WTC11 (cell line): ENCODE results near the gene TMEM215. TPM values are rescaled to one million over a fixed set of nuclear protein-coding genes. Genes with fewer than 3 reads are reported as not detected.

ENCODE experiments used
- ATAC-seq: fragments of 200-7000 bp; cut with Tn5 transposase; 2 replicates; pipeline ENCODE4 v1.10.0; 2021; ENCODE audit warnings: mild to moderate bottlenecking, moderate library complexity
- CTCF ChIA-PET: fragments of 300-600 bp; sonication (Branson Sonifier 250); formaldehyde crosslinking; loops from one replicate; lab custom pipeline; 2021; ENCODE audit warnings: antibody characterized with exemption; lab: Charles Lee
- POLR2A ChIA-PET: fragments of 350-600 bp; sonication (Branson Sonifier 250); formaldehyde crosslinking; loops from one replicate; lab custom pipeline; 2021; ENCODE audit warnings: antibody characterized with exemption; lab: Charles Lee
- DNase-seq: peaks from one replicate; pipeline ENCODE4 v3.0.0; 2021; ENCODE audit warnings: low spot score
- H3K27ac Mint-ChIP-seq: 2 replicates; pipeline ENCODE4 v1.8.0; 2021; ENCODE audit warnings: mixed read lengths
- H3K27me3 Mint-ChIP-seq: 2 replicates; pipeline ENCODE4 v1.8.0; 2021; ENCODE audit warnings: low read depth, mild to moderate bottlenecking, moderate library complexity, mixed read lengths
- H3K36me3 Mint-ChIP-seq: 2 replicates; pipeline ENCODE4 v1.8.0; 2021; ENCODE audit warnings: mixed read lengths
- H3K4me1 Mint-ChIP-seq: 2 replicates; pipeline ENCODE4 v1.8.0; 2022; ENCODE audit warnings: mixed read lengths
- H3K4me3 Mint-ChIP-seq: 2 replicates; pipeline ENCODE4 v1.8.0; 2021; ENCODE audit warnings: mild to moderate bottlenecking, moderate library complexity, mixed read lengths
- H3K9me3 Mint-ChIP-seq: 2 replicates; pipeline ENCODE4 v1.8.0; 2021; ENCODE audit warnings: mixed read lengths
- AR ChIP-seq: fragments of 250-450 bp; sonication (Bioruptor Pico); IDR thresholded peaks from 2 replicates; pipeline ENCODE4 v1.9.0; 2021; ENCODE audit warnings: mild to moderate bottlenecking
- CDX4 ChIP-seq: fragments of 250-450 bp; sonication (Bioruptor Pico); IDR thresholded peaks from 2 replicates; pipeline ENCODE4 v1.9.0; 2021; ENCODE audit warnings: moderate library complexity, mild to moderate bottlenecking, inconsistent platforms, borderline replicate concordance
- E2F4 ChIP-seq: sonication (generic); formaldehyde crosslinking; IDR thresholded peaks from 2 replicates; pipeline ENCODE4 v1.8.1; 2022; ENCODE audit warnings: low read depth, mild to moderate bottlenecking, moderate library complexity, missing genetic modification reagents, borderline replicate concordance
- ELF4 ChIP-seq: sonication (generic); formaldehyde crosslinking; IDR thresholded peaks from 2 replicates; pipeline ENCODE4 v1.8.1; 2022; ENCODE audit warnings: low read depth, mild to moderate bottlenecking, moderate library complexity, missing genetic modification reagents
- EMX1 ChIP-seq: fragments of 250-450 bp; sonication (Bioruptor Pico); IDR thresholded peaks from 2 replicates; pipeline ENCODE4 v1.8.0; 2021; ENCODE audit warnings: mild to moderate bottlenecking
- ETV6 ChIP-seq: sonication (generic); formaldehyde crosslinking; IDR thresholded peaks from 2 replicates; pipeline ENCODE4 v1.8.1; 2022; ENCODE audit warnings: mild to moderate bottlenecking, missing genetic modification reagents
- FOXJ3 ChIP-seq: sonication (generic); formaldehyde crosslinking; IDR thresholded peaks from 2 replicates; pipeline ENCODE4 v1.9.0; 2021; ENCODE audit warnings: missing genetic modification reagents, mild to moderate bottlenecking, borderline replicate concordance
- IRF1 ChIP-seq: sonication (generic); formaldehyde crosslinking; IDR thresholded peaks from 2 replicates; pipeline ENCODE4 v1.8.0; 2023; ENCODE audit warnings: missing genetic modification reagents
- MLX ChIP-seq: sonication (generic); formaldehyde crosslinking; IDR thresholded peaks from 2 replicates; pipeline ENCODE4 v1.8.1; 2023; ENCODE audit warnings: mild to moderate bottlenecking, missing genetic modification reagents, moderate library complexity
- MXD4 ChIP-seq: fragments of 250-450 bp; sonication (Bioruptor Pico); IDR thresholded peaks from 2 replicates; pipeline ENCODE4 v1.8.0; 2021; ENCODE audit warnings: mild to moderate bottlenecking, moderate library complexity, borderline replicate concordance
- RORB ChIP-seq: fragments of 250-450 bp; sonication (Bioruptor Pico); IDR thresholded peaks from 2 replicates; pipeline ENCODE4 v1.9.0; 2021; ENCODE audit warnings: mild to moderate bottlenecking
- SMAD3 ChIP-seq: sonication (generic); formaldehyde crosslinking; IDR thresholded peaks from 2 replicates; pipeline ENCODE4 v1.8.0; 2022; ENCODE audit warnings: missing genetic modification reagents, mild to moderate bottlenecking, borderline replicate concordance
- TP53 ChIP-seq: sonication (generic); formaldehyde crosslinking; IDR thresholded peaks from 2 replicates; pipeline ENCODE4 v1.8.1; 2023; ENCODE audit warnings: mild to moderate bottlenecking, missing genetic modification reagents
- ZBTB43 ChIP-seq: sonication (generic); formaldehyde crosslinking; IDR thresholded peaks from 2 replicates; pipeline ENCODE4 v1.8.1; 2023; ENCODE audit warnings: mild to moderate bottlenecking, missing genetic modification reagents
- ZNF232 ChIP-seq: sonication (generic); formaldehyde crosslinking; IDR thresholded peaks from 2 replicates; pipeline ENCODE4 v1.8.0; 2022; ENCODE audit warnings: mild to moderate bottlenecking, missing genetic modification reagents
- ZNF425 ChIP-seq: fragments of 250-450 bp; sonication (Bioruptor Pico); conservative IDR thresholded peaks from 2 replicates; pipeline ENCODE4 v1.9.0; 2021; ENCODE audit warnings: mild to moderate bottlenecking
- total RNA-seq: library from RNA; stranded (reverse); gene quantifications from 3 replicates; pipeline ENCODE4 v1.2.3, GENCODE V29; 2021
- TF ChIP-seq, protein P1 (sequence below): sonication (generic); formaldehyde crosslinking; IDR thresholded peaks from 2 replicates; pipeline ENCODE4 v1.8.0; 2022; ENCODE audit warnings: mild to moderate bottlenecking, missing genetic modification reagents
- TF ChIP-seq, protein P2 (sequence below): fragments of 250-450 bp; sonication (Bioruptor Pico); IDR thresholded peaks from 2 replicates; pipeline ENCODE4 v2.1.2; 2022; ENCODE audit warnings: mild to moderate bottlenecking, moderate library complexity
- TF ChIP-seq, protein P3 (sequence below): sonication (generic); formaldehyde crosslinking; IDR thresholded peaks from 2 replicates; pipeline ENCODE4 v1.8.1; 2022; ENCODE audit warnings: mild to moderate bottlenecking, moderate library complexity, missing genetic modification reagents

Gene TMEM215
- total RNA-seq, 1 experiment from 2014 or later = 0.31 TPM

GRCh38 chr9:32811246-32811645 lies 27.9 kb downstream of the TMEM215 start:
- ATAC-seq = no peak
- Mint-ChIP-seq H3K36me3 (peaks cover 20% of the 10 kb centered on the region), H3K4me1 (no peaks in the 10 kb centered on the region), H3K9me3 (peaks cover 41% of the 10 kb centered on the region), H3K4me3 (no peak overlapping the region), H3K27me3 (no peaks in the 10 kb centered on the region; the same call in 1 of the 2 replicates), H3K27ac (no peak overlapping the region)
- TF ChIP-seq ETV6 (CRISPR knock-in tag) (no peak), RORB (CRISPR knock-in tag) (no peak), ELF4 (CRISPR knock-in tag) (no peak), IRF1 (CRISPR knock-in tag) (no peak), CDX4 (CRISPR knock-in tag) (no peak), ZNF232 (CRISPR knock-in tag) (no peak), TP53 (CRISPR knock-in tag) (no peak), MXD4 (no peak), ZBTB43 (no peak), AR (CRISPR knock-in tag) (no peak), E2F4 (no peak)
- TF ChIP-seq, protein P1, sequence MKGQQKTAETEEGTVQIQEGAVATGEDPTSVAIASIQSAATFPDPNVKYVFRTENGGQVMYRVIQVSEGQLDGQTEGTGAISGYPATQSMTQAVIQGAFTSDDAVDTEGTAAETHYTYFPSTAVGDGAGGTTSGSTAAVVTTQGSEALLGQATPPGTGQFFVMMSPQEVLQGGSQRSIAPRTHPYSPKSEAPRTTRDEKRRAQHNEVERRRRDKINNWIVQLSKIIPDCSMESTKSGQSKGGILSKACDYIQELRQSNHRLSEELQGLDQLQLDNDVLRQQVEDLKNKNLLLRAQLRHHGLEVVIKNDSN (CRISPR knock-in tag) = no peak
- TF ChIP-seq, protein P2, sequence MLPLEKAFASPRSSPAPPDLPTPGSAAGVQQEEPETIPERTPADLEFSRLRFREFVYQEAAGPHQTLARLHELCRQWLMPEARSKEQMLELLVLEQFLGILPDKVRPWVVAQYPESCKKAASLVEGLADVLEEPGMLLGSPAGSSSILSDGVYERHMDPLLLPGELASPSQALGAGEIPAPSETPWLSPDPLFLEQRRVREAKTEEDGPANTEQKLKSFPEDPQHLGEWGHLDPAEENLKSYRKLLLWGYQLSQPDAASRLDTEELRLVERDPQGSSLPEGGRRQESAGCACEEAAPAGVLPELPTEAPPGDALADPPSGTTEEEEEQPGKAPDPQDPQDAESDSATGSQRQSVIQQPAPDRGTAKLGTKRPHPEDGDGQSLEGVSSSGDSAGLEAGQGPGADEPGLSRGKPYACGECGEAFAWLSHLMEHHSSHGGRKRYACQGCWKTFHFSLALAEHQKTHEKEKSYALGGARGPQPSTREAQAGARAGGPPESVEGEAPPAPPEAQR (CRISPR knock-in tag) = no peak
- POLR2A ChIA-PET = no interaction called here
- DNase-seq = no peak
- CTCF ChIA-PET = no interaction called here

DNA sequence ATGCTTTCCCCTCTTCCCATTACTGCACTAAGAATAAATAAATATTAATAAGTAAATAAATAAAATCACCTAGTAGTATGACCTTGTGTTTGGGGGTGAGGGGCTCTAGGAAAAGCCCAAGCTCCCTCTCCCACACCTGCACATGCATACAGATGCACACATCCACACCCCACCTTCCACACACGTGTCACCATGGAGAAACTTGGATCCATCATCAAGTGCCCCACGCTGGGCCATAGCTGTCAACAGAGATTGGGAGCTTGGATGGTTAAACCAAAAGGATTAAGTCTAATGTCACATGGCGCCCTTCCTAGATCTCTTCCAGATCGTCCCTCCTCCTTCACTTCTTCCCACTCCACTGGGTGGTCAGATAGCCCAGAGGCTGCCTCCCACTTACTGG lies 37.0 kb downstream of the TMEM215 start:
- Mint-ChIP-seq H3K36me3 (no peaks in the 10 kb centered on the region), H3K27ac (no peak overlapping the region), H3K4me3 (no peak overlapping the region), H3K4me1 (peaks cover 4% of the 10 kb centered on the region; the same call in 1 of the 2 replicates), H3K9me3 (no peaks in the 10 kb centered on the region), H3K27me3 (no peaks in the 10 kb centered on the region; the same call in 1 of the 2 replicates)
- POLR2A ChIA-PET = no interaction called here
- CTCF ChIA-PET = no interaction called here
- DNase-seq (no peak), ATAC-seq (no peak)
- no peak for TF ChIP-seq AR (CRISPR knock-in tag)
- no peak for TF ChIP-seq EMX1 (CRISPR knock-in tag)
- TF ChIP-seq, protein P3, sequence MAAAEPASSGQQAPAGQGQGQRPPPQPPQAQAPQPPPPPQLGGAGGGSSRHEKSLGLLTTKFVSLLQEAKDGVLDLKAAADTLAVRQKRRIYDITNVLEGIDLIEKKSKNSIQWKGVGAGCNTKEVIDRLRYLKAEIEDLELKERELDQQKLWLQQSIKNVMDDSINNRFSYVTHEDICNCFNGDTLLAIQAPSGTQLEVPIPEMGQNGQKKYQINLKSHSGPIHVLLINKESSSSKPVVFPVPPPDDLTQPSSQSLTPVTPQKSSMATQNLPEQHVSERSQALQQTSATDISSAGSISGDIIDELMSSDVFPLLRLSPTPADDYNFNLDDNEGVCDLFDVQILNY (CRISPR knock-in tag) = no peak
- no peak for TF ChIP-seq RORB (CRISPR knock-in tag)
- no peak for TF ChIP-seq ZNF425 (CRISPR knock-in tag)
- TF ChIP-seq FOXJ3 (CRISPR knock-in tag) = no peak
- TF ChIP-seq MLX (CRISPR knock-in tag) = no peak
- TF ChIP-seq SMAD3 (CRISPR knock-in tag) = no peak
